Stimulated activated CD4-positive, alpha-beta T cell treated with anti-CD3 and anti-CD28 coated beads, Interleukin-15, amount 100 ng/mL, for 1 hour (primary cell): ENCODE measurements around the gene UBL5.

Experiments used
- DNase-seq, 2 donors: peaks; one replicate each; pipeline ENCODE4 v3.0.0-alpha.2; 2020; ENCODE audit warnings: low read depth in 1 of 2, low spot score in 1 of 2

The UBL5 gene

DNA sequence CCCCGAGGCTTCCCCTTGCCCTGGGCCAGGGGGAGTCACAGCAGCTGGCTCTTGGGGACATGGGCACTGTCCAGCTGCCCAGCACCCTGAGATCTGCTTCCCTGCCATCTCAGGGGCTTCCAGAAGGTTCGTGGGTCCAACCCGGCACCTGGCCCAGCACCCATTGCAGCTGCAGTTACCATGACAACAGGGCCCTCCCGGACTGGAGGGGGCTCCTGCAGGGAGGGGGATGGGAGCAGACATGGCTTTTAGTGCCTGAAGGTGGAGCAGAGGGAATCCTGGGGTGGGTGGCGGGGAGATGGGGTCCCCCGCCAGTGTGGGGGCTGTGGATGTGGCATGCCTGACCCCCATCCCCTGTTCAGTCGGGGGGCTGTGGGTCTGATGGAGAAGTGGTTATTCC lies 22.1 kb downstream of the UBL5 start:
- DNase-seq: no peak

DNA sequence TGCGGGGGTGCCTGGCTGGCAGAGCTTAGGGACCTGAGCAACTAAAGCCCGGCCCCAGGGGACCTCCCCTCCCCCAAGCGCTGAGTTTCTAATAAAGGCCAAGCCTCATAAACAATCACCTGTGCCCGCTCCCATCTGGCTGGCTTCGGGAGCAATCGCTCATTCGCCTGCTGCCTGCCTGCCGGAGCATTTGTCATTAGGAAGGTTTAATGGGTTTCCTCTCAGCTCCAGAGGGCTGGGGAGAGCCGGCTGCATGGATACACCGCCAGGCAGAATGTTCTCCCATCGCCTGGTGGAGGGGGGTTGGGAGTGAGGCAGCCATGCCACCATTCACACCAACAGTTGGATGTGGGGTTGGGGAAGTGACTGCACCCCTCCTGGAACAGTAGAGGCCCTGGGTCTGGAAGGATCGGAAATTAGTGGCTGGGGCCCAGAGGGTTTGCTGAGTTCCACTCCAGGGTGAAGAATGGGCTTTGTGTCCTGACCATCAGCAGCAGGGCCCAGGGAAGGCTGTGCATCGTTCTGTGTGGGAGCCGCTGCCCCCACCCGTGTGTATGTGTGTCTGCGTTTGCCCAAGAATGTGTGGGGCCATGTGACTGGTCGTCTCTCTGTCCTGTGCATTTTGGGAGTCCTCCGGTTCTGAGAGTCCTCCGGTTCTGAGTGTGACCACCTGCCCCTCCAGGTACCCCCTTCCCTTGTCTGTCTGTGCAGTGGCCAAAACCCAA lies 22.7 kb downstream of the UBL5 start:
- no peak for DNase-seq

DNA sequence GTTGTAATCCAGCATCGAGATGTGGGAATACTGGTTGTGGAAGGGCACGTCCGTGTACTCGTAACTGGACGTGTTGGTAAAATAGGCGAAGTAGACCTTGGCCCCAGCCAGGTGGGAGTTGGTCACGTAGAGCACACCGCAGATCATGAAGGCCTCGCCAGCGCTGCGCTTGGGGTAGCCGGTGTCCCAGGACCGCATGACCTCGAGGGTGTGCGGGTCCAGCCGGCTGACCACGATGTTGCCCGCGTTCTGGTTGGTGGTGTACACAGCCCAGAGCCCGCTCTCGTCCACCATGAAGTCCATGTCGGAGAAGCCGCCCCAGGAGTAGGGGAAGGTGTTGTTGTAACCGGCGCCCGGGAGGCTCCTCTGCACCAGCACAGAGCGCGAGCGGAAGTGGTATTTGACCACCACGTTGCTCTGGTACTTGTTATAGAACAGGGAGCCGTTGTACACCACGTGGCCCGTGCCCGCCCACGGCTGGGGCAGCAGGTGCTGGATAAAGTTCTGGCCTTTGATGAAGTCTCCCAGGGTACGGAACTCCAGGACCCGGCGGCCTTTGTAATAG lies 26.6 kb downstream of the UBL5 start:
- no peak for DNase-seq

DNA sequence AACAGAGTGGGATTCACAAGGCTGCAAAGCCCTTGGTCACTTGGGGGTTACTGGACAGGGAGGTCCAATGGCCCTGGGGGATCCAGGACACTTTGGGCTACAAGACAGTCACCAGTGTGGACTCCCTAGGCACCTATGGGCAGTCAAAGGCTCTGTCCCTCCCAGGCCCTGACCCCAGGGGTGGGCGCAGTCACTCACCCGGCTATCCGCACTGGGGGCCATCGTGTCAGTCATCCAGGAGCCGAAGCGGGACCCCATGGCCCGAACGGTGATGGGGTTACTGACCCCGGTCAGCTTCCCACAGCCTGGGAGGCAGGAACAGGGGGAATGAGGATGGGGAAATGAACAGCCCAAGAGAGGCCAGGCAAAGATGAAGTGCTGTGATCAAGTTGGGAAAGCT lies 28.9 kb downstream of the UBL5 start:
- no peak for DNase-seq

DNA sequence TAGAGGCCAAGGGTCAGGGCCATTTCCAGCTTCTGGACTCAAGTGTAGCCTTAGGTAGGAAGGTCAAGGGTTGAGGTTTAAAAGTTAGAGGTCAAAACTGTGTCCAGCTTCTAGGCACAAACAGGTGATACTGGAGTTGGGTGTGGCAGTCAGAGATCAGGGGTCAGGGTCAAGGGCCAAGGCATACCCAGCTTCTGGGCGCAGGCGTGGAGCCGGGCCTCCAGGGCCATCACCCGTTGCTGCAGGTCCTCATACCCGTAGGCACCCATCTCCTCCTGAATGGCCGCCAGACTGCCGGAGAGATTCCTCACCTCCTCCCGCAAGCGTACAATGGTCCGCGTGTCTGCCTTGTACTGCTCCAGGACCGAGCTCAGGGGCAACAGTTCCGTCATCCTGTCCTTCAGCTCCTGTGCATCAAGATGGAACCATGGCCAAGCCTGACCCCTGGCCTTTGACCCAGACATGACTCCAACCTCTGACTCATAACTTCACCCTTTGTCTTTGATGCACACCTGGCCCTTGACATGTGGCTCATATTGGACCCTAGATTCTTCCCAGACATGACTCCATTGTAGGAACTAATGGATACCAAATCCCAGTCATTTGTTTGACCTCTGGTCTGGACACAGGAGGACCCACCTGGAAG lies 29.5 kb downstream of the UBL5 start:
- no peak for DNase-seq

DNA sequence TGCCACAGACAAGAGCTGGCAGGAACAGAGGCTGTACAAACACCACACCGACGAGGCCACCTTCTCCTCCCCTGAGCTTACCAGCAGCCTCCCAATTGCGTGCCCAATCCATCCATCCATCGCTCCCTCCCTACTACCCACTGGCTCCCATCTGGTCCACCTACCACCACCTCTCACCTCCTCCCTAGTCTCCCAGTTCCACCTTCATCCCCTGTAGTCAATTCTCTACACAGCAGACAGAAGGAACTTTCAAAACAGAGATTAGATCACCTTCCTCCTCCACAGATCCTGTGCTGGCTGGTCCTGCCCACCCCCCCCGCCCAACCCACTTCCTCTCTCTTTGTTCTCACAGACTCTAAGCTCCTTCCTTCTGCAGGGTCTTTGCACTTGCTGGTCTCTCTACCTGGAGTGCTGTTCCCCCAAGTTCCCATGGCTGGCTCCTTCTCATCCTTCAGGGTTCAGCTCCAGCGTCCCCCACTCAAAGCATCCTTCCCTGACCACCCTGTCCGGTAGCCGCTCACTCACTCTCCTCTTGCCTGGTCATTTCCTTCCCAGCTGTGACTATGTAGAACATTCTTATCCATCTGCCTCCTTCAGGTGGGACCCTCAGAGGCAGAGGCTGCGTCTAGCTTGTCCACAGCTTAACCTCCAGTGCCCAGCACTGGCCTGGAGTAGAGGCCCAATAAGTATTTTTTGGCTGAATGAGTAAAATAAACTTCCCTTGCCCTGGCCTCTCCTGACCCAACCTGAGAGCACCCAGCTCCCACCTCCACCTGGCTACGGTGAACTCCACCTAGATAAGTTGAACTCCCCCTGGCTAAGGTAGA lies 30.4 kb downstream of the UBL5 start:
- no peak for DNase-seq

DNA sequence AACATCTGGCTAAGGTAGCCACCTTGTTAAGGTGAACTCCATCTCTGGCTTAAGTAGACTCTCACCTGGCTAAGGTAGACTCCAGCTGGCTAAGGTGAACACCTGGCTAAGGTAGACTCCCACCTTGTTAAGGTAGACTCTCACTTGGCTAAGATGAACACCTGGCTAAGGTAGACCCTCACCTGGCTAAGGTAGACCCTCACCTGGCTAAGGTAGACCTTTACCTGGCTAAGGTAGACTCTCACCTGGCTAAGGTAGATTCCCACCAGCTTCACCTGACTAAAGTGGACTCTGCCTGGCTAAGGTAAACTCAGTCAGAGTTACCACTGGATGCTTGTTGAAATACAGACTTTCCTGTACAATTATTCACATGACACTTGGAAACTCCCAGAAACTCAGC lies 31.0 kb downstream of the UBL5 start:
- no peak for DNase-seq

DNA sequence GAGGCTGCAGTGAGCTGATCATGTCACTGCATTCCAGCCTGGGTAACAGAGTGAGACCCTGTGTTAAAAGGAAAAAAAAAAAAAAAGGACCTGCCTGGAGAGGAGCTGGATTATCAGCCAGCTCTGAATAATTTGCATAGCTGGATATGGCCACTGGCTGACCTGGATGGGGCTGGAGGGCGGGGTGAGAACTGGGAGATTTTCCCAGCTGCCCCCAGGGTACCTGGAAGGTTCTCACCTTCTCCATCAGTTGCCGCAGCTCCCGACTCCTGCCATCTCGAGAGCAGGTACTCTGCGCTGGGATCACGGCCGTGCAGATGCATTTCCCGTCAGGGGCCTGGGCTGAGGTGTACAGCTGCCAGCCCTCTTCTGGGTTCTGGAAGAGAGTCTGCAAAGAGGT lies 32.7 kb downstream of the UBL5 start:
- no peak for DNase-seq

DNA sequence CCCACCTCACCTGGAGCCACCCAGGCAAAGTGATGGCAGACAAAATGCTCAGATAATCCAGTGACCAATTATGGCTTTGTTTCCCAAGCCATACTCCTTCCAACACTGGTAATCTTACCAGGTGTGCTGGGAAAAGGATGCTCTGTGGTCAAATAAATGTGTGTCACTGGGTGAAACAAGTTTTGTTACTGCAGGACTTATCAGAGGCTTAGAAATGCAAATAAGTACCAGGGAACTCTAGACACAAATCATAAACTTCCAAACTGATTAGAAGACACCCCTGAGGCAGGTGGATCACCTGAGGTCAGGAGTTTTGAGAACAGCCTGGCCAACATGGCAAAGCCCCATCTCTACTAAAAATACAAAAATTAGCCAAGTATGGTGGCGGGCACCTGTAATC lies 33.8 kb downstream of the UBL5 start:
- no peak for DNase-seq

DNA sequence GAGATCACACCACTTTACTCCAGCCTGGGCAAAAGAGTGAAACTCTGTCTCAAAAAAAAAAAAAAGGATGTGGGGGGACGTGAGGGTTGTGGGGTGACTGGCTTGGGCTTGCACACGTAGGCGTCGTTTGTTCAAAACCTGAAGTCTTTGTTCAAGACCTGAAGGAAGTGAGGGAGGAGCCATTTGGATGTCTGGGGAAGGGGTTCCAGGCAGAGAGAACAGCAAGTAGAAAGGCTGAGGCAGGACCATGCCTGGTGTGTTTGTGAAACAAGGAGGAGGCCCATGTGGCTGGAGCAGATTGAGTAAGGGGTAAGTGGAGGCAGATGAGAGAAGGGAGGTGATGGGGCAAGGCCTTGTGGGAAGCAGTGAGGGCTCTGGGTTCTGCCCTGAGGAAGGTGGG lies 35.2 kb downstream of the UBL5 start:
- no peak for DNase-seq

DNA sequence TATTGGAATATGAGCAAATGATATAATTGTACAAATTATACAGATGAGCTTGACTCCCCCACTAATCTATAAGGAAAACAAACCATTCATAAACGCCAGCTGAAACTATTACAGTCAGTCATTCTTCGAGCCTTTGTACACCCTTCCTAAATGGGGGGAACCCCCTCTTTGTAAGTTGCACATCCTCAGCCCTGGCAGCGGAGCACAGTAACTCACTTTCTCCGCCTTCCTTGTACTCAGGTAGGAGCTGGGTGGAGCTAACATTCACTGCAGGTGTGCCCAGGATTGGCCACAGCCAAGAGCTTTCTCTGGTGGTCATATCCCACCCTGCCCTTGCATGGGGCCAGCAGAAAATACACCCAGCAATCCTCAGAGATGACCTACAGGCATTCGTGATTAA lies 36.0 kb downstream of the UBL5 start:
- no peak for DNase-seq

DNA sequence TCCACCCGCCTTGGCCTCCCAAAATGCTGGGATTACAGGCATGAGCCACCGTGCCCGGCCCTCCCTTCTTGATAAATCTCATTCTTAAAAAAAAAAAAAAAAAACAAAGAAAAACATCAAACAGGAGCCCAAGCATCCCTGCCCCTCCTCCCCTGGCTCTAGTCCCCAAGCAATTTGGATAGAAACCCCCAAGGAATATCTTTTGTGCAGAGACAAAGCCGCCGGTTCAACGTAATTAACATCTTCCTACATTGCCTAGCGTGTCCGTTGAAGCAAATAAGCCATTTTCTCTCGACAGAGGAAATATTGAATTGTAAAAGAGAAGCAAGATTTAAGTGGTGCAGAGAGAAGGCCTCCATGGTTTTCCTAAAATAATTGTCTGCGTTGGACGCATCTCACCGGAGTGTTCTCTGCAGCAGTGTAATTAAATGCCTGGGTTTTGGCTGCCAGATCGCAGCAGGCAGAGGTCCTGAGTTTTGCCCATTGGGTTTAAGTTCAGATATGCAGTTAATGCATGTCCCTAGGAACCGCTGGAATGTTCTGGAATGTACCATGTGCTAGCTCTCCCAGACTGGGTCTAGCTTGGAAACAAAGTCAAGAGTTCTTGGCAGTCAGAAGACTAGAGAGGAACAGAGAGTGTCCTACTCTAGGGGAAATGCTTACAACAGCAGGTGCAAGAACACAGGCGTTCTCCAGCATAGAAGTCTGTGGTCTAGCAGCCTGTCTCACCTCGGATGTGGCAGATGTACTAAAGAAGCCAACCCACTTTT lies 38.2 kb downstream of the UBL5 start:
- DNase-seq: no peak

DNA sequence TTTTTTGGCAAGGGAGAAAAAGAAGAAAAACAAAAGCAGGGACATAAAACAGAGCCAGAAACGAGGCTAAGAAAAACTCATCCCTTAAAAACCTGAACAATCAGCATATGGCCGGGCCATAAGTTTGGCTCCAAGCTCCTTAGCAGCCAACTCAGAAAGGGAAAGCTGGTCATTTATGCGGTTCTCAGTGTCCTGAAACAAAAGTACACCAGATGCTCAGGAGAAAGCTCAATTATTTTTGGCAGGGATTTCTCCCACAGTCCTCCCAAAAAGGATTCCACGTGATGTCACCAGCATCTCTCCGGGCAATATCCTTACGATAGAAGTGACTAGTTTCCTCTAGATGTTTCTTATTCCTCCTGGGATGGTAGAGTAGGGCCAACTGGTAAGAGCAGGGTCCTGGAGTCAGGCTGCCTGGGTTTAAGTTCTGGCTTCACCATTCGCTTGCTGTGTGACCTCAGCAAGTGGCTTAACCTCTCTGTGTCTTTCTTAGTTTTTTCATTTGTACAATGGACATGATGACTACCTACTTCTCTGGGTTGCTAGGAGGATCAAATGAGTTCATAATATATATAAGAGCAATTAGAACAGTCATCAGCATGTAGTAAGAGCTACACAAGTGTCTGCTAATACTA lies 41.4 kb downstream of the UBL5 start:
- DNase-seq: no peak

DNA sequence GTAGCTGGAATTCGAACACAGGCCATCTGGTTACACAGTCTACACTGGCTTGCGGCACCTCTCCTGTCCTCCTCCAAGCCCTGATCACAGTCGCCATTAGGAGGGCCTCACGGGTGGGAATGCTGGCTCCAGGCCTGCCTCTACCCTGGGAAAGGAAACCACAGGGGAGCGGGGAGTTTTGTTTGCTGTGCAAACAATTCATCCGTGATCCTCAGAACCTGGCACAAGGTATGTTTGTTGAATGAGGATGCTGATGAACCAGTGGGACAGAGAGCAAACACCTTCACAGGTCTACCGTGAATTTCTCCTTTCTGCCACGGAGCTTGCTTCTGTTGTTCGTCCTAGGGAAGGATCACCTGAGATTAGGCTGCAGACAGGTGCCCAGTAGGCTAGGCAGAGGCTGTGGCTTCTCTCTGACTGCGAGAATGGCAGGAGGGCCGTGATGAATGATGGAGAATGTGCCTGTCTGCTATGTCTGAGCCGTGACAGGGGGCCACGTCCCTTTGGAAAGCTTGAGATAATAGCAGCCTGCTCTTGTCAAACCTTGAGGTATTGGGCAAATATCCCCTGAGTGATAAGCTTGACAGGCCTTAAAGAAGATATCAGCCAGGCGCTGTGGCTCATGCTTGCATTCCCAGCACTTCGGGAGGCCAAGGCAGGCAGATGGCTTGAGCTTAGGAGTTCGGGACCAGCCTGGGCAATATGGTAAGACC lies 44.1 kb downstream of the UBL5 start:
- no peak for DNase-seq

DNA sequence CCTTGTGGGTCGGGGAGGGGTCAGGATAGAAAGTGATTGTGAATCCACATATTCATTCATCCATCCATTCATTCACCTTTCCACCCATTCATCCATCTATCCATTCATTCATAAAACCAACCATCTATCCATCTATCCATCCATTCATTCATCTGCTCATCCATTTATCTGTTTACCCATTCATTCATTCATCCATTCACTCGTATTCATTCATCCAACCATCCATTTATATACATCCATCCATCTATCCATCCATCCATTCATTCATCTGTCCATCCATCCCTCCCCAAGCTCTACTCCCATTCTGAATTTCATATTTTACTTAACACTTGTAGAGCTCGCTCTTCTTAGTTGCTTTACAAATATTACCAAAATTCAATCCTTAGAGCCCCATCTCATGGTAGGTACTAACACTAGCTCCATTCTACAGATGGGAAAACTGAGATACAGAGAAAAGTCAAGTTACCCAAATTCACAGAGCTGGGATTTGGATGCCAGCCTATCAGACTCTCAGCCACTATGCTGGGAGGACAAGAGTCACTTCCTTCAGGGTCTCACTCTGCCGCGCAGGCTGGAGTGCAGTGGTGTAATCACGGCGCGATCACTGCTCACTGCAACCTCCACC lies 45.0 kb downstream of the UBL5 start:
- DNase-seq: no peak

DNA sequence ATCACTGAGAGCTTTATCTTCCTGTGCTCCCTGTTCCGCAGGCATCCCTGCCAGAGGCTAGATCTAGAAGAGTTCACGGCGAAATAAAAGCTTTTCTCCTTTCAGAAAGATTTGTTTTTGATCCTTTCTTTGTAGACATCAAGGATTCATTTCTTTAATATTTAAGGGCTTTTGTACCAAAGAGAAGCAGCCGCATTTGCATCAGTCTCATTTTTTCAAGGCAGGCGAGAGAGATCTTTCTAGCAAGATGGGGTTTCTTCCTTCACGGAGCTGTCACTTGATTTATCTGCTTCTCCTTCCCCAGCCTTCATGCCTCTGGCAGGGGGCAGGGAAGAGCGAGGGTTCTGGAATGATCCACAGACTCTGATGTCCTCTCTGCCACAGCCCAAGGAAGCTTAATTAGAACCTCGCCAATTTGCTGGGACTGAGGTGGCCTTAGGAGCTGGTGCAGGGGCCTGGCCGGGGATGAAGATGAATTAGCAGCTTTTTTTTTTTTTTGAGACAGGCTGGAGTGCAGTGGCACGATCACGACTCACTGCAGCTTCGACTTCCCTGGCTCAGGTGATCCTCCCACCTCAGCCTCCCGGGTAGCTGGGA lies 47.4 kb downstream of the UBL5 start:
- DNase-seq: no peak

DNA sequence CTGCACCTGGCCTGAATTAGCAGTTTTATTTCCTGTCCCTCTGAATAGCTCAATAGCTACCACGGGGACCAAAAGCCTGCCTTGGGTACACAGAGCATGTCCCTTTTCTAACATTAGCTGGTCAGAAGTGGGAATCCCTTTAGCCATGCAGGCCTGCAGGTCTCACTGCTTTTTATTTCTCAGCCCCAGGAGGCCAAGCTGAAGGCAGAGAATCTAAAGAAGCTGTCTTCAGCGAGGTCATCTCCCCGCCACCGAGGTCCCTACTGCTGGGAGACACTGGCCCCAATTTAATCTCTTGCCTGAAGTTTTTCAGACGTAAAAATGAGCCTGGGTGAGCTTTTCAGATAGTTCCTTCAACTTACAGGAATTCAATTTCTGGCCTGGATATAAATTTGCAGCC lies 48.1 kb downstream of the UBL5 start:
- no peak for DNase-seq

DNA sequence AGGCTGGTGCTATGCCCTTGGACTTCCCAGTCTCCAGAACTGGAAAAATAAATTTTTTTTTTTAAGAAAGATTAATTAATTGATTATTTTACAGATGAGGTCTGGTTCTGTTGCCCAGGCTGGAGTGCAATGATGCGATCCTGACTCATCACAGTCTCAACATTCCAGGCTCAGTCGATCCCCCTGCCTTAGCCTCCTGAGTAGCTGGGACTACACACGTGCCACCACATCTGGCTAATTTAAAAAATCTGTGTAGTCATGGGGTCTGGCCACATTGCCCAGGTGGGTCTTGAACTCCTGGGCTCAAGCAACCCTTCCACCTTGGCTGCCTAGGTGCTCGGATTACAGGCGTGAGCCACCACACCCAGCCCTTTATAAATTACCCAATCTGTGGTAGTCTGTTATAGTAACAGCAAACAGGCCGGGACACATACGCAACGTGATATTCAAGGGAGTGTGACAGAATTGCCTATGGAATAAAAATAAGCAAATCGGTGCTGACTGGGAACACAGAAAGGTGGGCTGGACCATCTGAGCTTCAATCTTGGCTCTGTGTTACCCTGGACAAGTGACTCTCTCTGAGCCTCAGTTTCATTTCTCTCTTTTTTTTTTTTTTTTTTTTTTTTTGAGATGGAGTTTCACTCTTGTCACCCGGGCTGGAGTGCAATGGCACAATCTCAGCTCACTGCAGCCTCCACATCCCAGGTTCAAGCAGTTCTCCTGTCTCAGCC lies 50.2 kb downstream of the UBL5 start:
- DNase-seq: no peak
